Astrocyte (in vitro differentiated cells and primary cell): ENCODE results near the gene FUZ. TPM values are rescaled to one million over a fixed set of nuclear protein-coding genes. Genes with fewer than 3 reads are reported as not detected.

Experiments used
- DNase-seq: peaks from one replicate; pipeline ENCODE4 v3.0.0-alpha.2; 2010; ENCODE audit warnings: low read depth
- FAIRE-seq: peaks from 2 replicates; lab custom pipeline; 2011; peaks lifted over from hg19 to GRCh38; lab: Jason Lieb, UNC
- H2AFZ ChIP-seq: 2 replicates; pipeline ENCODE4 v1.6.0; 2012; ENCODE audit warnings: low read depth, low read length, inconsistent platforms
- H3K27ac ChIP-seq: 2 replicates; pipeline ENCODE4 v1.5.1; 2011; ENCODE audit warnings: low read depth, low read length, inconsistent platforms
- H3K27me3 ChIP-seq: 2 replicates; pipeline ENCODE4 v1.6.0; 2011; ENCODE audit warnings: low read length, inconsistent platforms; ENCODE audit not compliant: insufficient read depth
- H3K36me3 ChIP-seq: 2 replicates; pipeline ENCODE4 v1.5.1; 2011; ENCODE audit warnings: low read length, inconsistent platforms; ENCODE audit not compliant: insufficient read depth
- H3K4me1 ChIP-seq: 2 replicates; pipeline ENCODE4 v1.5.1; 2011; ENCODE audit warnings: low read length, inconsistent platforms; ENCODE audit not compliant: insufficient read depth
- H3K4me2 ChIP-seq: 2 replicates; pipeline ENCODE4 v1.6.0; 2012; ENCODE audit warnings: low read length, inconsistent platforms
- H3K4me3 ChIP-seq: 2 replicates; pipeline ENCODE4 v1.5.1; 2011; ENCODE audit warnings: low read depth, mild to moderate bottlenecking, low read length, inconsistent platforms; ENCODE audit not compliant: insufficient read depth
- H3K79me2 ChIP-seq: 2 replicates; pipeline ENCODE4 v1.6.0; 2012; ENCODE audit warnings: mild to moderate bottlenecking, low read length, inconsistent platforms; ENCODE audit not compliant: insufficient read depth
- H3K9ac ChIP-seq: 2 replicates; pipeline ENCODE4 v1.6.0; 2012; ENCODE audit warnings: mild to moderate bottlenecking, low read length, inconsistent platforms
- H3K9me3 ChIP-seq: 2 replicates; pipeline ENCODE4 v1.5.1; 2012; ENCODE audit warnings: low read depth, mild to moderate bottlenecking, low read length, inconsistent platforms; ENCODE audit not compliant: insufficient read depth
- H4K20me1 ChIP-seq: 2 replicates; pipeline ENCODE4 v1.6.0; 2012; ENCODE audit warnings: low read length, inconsistent platforms; ENCODE audit not compliant: insufficient read depth
- H3K27ac Mint-ChIP-seq: one replicate; pipeline ENCODE4 v1.8.0; 2021; ENCODE audit warnings: mild to moderate bottlenecking, mixed read lengths; ENCODE audit not compliant: unreplicated experiment
- H3K27me3 Mint-ChIP-seq: one replicate; pipeline ENCODE4 v1.8.0; 2021; ENCODE audit warnings: low read depth, mixed read lengths; ENCODE audit not compliant: unreplicated experiment
- H3K36me3 Mint-ChIP-seq: one replicate; pipeline ENCODE4 v1.8.0; 2021; ENCODE audit warnings: low read depth, mixed read lengths; ENCODE audit not compliant: unreplicated experiment
- H3K4me1 Mint-ChIP-seq: one replicate; pipeline ENCODE4 v1.8.0; 2021; ENCODE audit warnings: low read depth, mixed read lengths; ENCODE audit not compliant: unreplicated experiment
- H3K4me3 Mint-ChIP-seq: one replicate; pipeline ENCODE4 v1.8.0; 2021; ENCODE audit warnings: mild to moderate bottlenecking, moderate library complexity, mixed read lengths; ENCODE audit not compliant: unreplicated experiment
- H3K9me3 Mint-ChIP-seq: one replicate; pipeline ENCODE4 v1.8.0; 2021; ENCODE audit warnings: mild to moderate bottlenecking, mixed read lengths; ENCODE audit not compliant: unreplicated experiment
- CTCF ChIP-seq: IDR thresholded peaks from 2 replicates; pipeline ENCODE4 v1.5.1; 2011; ENCODE audit warnings: low read depth, mild to moderate bottlenecking, inconsistent platforms, low read length, moderate library complexity; ENCODE audit not compliant: insufficient read depth
- EZH2 ChIP-seq: IDR thresholded peaks from 2 replicates; pipeline ENCODE4 v1.6.1; 2012; ENCODE audit warnings: mild to moderate bottlenecking, low read length, inconsistent platforms; ENCODE audit not compliant: insufficient read depth
- total RNA-seq: library from RNA; stranded (reverse); gene quantifications from 2 replicates; pipeline ENCODE4 v1.2.1, GENCODE V29; 2021

The FUZ gene
- total RNA-seq, 1 donor from 2014 or later: 9.8 TPM

DNA sequence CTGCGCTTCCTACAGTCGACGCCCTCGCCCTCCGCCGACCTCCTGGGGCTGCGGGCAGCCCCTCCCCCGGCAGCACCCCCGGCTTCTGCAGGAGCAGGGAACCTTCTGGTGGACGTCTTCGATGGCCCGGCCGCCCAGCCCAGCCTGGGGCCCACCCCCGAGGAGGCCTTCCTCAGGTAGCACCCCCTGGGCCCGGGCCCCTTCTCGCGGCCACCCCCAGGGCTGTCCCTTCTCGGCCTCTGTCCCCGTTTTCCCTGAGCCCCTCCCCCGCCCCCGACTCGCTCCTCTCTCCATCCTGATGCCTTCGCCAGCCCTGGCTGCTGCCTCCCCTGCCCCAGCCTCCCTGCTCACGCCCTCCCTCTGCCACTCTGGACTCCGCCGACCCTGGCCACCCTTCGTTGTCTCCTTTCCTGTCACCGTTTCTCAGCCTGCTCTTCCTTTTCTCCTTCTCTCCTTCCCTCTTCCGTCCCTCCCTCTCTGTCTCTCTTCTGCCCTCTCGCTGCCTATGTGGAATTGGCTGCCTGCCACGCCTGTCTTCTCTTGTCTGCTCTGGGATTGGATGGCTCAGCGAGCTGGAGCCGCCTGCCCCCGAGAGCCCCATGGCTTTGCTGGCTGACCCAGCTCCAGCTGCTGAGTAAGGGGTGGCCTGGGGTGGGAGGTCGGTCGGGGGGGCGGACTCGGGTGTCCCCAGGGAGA, 11.0 kb downstream of the FUZ start:
- H3K9me3 Mint-ChIP-seq: no peaks in the 10 kb centered on the region
- TF ChIP-seq CTCF (no peak), EZH2 (no peak)
- H3K4me3 Mint-ChIP-seq: no peak overlapping the region
- Histone ChIP-seq H3K4me1 (no peaks in the 10 kb centered on the region), H3K27me3 (no peaks in the 10 kb centered on the region), H3K9ac (peak overlapping the region; percentile 63), H3K79me2 (no peaks in the 10 kb centered on the region), H4K20me1 (peaks cover under 1% of the 10 kb centered on the region), H3K36me3 (peaks cover 15% of the 10 kb centered on the region), H2AFZ (peak overlapping the region; percentile 60), H3K4me3 (no peak overlapping the region), H3K9me3 (no peaks in the 10 kb centered on the region), H3K27ac (no peak overlapping the region), H3K4me2 (peak overlapping the region; percentile 90)
- H3K4me1 Mint-ChIP-seq: peaks cover 2% of the 10 kb centered on the region
- H3K27ac Mint-ChIP-seq: no peak overlapping the region
- DNase-seq (peak; percentile 73), FAIRE-seq (no peak)
- peaks cover 37% of the 10 kb centered on the region for H3K36me3 Mint-ChIP-seq
- H3K27me3 Mint-ChIP-seq: no peaks in the 10 kb centered on the region

- Mint-ChIP-seq H3K27ac (no peak overlapping the region), H3K9me3 (no peaks in the 10 kb centered on the region), H3K4me1 (peaks cover 2% of the 10 kb centered on the region), H3K4me3 (no peak overlapping the region), H3K27me3 (no peaks in the 10 kb centered on the region), H3K36me3 (peaks cover 40% of the 10 kb centered on the region)
- H3K4me2 ChIP-seq: peak overlapping the region; percentile 90
- H3K4me1 ChIP-seq: no peaks in the 10 kb centered on the region
- H3K79me2 ChIP-seq: no peaks in the 10 kb centered on the region
- H3K9me3 ChIP-seq: no peaks in the 10 kb centered on the region
- no peak overlapping the region for H3K4me3 ChIP-seq
- no peak for TF ChIP-seq CTCF
- TF ChIP-seq EZH2: no peak
- H3K27me3 ChIP-seq: no peaks in the 10 kb centered on the region
- H3K27ac ChIP-seq: no peak overlapping the region
- peaks cover 22% of the 10 kb centered on the region for H3K36me3 ChIP-seq
- FAIRE-seq (no peak), DNase-seq (no peak)
- H3K9ac ChIP-seq: no peak overlapping the region
- peaks cover 7% of the 10 kb centered on the region for H4K20me1 ChIP-seq
- H2AFZ ChIP-seq: no peak overlapping the region
Measured at GRCh38 chr19:49801401-49801888, 11.6 kb downstream of the FUZ start.

DNA sequence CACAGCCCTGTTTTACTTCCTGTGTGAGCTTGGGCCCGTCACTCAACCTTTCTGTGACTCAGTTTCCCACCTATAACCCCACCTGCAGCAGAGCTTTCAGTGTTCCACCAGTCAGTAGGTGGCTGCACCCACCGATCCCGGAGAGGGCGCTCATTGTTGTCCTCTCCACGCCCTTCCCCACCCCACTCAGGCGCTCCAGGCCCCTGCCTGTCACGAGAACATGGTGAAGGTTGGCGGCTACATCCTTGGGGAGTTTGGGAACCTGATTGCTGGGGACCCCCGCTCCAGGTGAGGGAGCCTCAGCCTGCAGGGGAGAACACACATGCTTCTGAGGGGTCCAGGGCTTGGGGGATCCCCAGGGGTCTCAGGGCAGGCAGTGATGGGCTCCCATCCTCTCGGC, 12.3 kb downstream of the FUZ start:
- no peak overlapping the region for H3K27ac Mint-ChIP-seq
- peaks cover 36% of the 10 kb centered on the region for H3K36me3 Mint-ChIP-seq
- Histone ChIP-seq H3K9ac (no peak overlapping the region), H3K4me3 (no peak overlapping the region), H3K79me2 (no peaks in the 10 kb centered on the region), H3K27ac (no peak overlapping the region), H3K9me3 (no peaks in the 10 kb centered on the region), H3K4me1 (no peaks in the 10 kb centered on the region), H3K36me3 (peaks cover 28% of the 10 kb centered on the region), H2AFZ (no peak overlapping the region), H3K27me3 (no peaks in the 10 kb centered on the region), H3K4me2 (no peak overlapping the region), H4K20me1 (peaks cover 8% of the 10 kb centered on the region)
- no peaks in the 10 kb centered on the region for H3K27me3 Mint-ChIP-seq
- H3K4me3 Mint-ChIP-seq: no peak overlapping the region
- H3K9me3 Mint-ChIP-seq: no peaks in the 10 kb centered on the region
- FAIRE-seq (no peak), DNase-seq (no peak)
- TF ChIP-seq EZH2 (no peak), CTCF (no peak)
- H3K4me1 Mint-ChIP-seq: peaks cover 2% of the 10 kb centered on the region
